H7 (cell line): ENCODE data around the gene GOLM1. TPM values are rescaled to one million over a fixed set of nuclear protein-coding genes. Genes with fewer than 3 reads are reported as not detected.

Experiments
- DNase-seq: peaks from one replicate; pipeline ENCODE4 v3.0.0; 2012
- H3K27me3 ChIP-seq: 2 replicates; pipeline ENCODE4 v1.6.0; 2011; ENCODE audit warnings: mild to moderate bottlenecking, low read length; ENCODE audit not compliant: control insufficient read depth, insufficient read depth
- H3K36me3 ChIP-seq: replicated peaks from 2 replicates; pipeline ENCODE4 v1.5.1; 2011; ENCODE audit warnings: low read length; ENCODE audit not compliant: control insufficient read depth, insufficient read depth
- H3K4me3 ChIP-seq: 2 replicates; pipeline ENCODE4 v1.5.1; 2011; ENCODE audit warnings: low read depth, mild to moderate bottlenecking, control low read depth, low read length, moderate library complexity; ENCODE audit not compliant: insufficient read depth
- total RNA-seq: library from RNA; depleted of rRNA; stranded (reverse); fragments of >200 nt; shearing (Covaris generic); gene quantifications from 2 replicates; pipeline ENCODE4 v1.2.3, GENCODE V29; 2014; rRNA removed

GOLM1 gene
- total RNA-seq, 1 experiment from 2014 or later: 24.3 TPM

DNA sequence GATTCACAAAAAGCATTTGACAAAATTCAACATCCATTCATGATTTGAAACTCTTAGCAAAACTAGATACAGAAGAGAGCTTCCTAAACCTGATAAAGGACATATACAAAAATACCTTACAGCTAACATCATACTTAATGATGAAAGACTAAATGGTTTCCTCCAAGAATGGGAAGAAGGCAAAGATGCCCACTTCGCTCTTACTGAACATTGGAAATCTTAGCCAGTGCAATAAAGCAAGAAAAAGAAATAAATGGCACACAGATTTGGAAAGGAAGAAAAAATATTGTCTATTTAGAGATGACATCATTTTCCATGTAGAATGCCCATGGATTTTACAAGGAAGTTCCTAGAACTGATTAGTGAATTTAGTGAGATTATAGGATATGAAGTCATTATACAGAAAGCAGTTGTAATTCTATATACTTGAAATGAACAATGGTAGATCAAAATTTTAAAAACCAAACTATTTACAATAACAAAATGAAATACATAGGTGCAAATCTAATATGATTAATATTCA is 94.0 kb downstream of the GOLM1 start:
- H3K27me3 ChIP-seq: no peaks in the 10 kb centered on the region
- no peak overlapping the region for H3K4me3 ChIP-seq
- no peak for DNase-seq
- peaks cover 3% of the 10 kb centered on the region for H3K36me3 ChIP-seq

DNA sequence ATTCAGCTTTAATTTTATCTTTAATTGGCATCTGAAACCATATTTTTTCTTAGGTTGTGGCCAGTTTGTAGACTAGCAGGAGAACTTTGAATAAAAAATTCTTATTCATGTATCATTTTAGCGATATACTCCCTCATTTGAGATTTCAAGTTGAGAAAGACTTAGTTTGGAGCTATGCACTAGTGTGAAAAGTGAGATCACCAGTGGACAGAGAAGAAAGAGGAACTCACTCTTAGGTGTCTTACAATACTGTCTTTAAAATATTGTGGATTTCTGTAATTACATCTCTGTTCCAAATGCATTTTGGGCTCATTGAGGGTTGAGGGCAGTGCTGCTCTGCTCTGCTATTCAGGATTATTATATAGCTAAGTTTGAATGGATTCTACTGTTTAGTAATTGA is 103.8 kb downstream of the GOLM1 start:
- no peak for DNase-seq
- H3K36me3 ChIP-seq: peaks cover 5% of the 10 kb centered on the region
- H3K27me3 ChIP-seq: no peaks in the 10 kb centered on the region
- H3K4me3 ChIP-seq: no peak overlapping the region

GRCh38 chr9:85995097-85995496 is 104.3 kb downstream of the GOLM1 start:
- H3K36me3 ChIP-seq: peaks cover 5% of the 10 kb centered on the region
- DNase-seq: no peak
- no peak overlapping the region for H3K4me3 ChIP-seq
- H3K27me3 ChIP-seq: no peaks in the 10 kb centered on the region

GRCh38 chr9:85994191-85994590 is 105.2 kb downstream of the GOLM1 start:
- H3K36me3 ChIP-seq: peaks cover 5% of the 10 kb centered on the region
- H3K4me3 ChIP-seq: no peak overlapping the region

DNA sequence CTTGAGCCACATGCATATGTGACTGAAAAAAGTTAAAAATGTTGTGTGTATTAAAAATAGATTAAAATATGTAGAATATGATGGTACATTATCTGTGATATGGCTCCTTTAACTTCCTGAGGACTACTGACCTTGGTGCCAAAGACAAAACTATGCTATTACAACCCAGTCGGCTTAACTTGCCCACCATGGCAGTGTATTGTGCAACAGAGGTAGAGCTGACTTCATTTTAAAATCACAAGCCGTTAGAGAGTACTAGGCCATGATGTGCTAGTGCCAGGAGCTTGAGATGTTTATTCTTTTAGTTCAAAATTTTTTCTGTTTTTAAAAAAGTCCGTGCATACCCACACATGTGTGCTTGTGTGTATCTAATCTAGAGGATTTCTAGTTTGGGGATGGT is 112.1 kb downstream of the GOLM1 start:
- no peaks in the 10 kb centered on the region for H3K36me3 ChIP-seq
- DNase-seq: no peak
- no peak overlapping the region for H3K4me3 ChIP-seq
- no peaks in the 10 kb centered on the region for H3K27me3 ChIP-seq

More at GRCh38 chr9:85994191-85994590, 105.2 kb downstream of the GOLM1 start:
- no peaks in the 10 kb centered on the region for H3K27me3 ChIP-seq
- no peak for DNase-seq

DNA sequence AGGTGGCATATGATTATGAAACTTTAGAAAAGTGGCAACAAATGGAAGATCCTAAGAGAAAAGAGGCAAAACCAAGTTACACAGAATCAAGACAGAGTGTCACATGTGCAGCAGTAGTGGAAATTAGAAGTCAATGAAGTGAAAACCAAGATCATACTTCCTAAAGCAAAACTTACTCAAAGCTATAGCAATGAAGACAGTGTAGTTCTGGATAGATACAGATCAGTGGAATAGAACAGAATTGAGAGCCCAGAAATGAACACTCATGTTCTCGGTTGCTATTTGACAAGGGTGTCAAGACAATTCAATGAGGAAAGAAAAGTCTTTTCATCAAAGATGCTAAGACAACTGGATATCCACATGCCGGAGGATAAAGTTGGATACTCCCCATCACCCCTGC is 114.9 kb downstream of the GOLM1 start:
- H3K4me3 ChIP-seq: no peak overlapping the region
- H3K36me3 ChIP-seq: peaks cover 2% of the 10 kb centered on the region
- no peaks in the 10 kb centered on the region for H3K27me3 ChIP-seq
- no peak for DNase-seq

GRCh38 chr9:85981369-85981768 is 118.0 kb downstream of the GOLM1 start:
- DNase-seq: no peak
- H3K4me3 ChIP-seq: no peak overlapping the region
- peaks cover 5% of the 10 kb centered on the region for H3K36me3 ChIP-seq
- no peaks in the 10 kb centered on the region for H3K27me3 ChIP-seq

DNA sequence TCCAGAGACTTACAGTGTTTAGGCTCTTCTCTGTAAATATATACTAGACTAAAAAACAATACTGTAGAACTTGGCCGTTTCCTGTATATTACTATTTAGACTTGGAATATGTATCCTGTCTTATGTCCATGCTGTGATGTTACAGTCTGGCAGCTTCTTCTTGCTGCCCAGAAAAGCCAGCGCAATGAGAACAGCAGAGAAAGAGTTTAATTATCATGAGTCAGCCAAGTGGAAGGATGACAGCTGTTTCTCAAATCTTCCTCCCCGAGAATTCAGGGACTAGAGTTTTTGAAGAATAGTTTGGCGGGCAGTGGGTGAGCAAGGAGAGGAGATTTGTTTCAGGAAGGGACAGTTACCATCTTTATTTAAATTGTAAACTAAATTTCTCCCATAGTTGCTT is 120.9 kb downstream of the GOLM1 start:
- H3K27me3 ChIP-seq: no peaks in the 10 kb centered on the region
- no peak overlapping the region for H3K4me3 ChIP-seq
- H3K36me3 ChIP-seq: peaks cover 5% of the 10 kb centered on the region
- no peak for DNase-seq

Other genes with a start within 250 kb of the GOLM1 start
- 39.1 and 49.3 TPM in 2 replicates for gene NAA35, start 158.4 kb downstream of the GOLM1 start, total RNA-seq
- gene C9orf153, start 160.1 kb upstream of the GOLM1 start, total RNA-seq: not detected in 2 replicates
- gene ISCA1, start 183.0 kb upstream of the GOLM1 start, total RNA-seq: 51.2 and 56.2 TPM in 2 replicates